K562 (cell line): ENCODE results near the gene MINPP1. TPM values are rescaled to one million over a fixed set of nuclear protein-coding genes. Genes with fewer than 3 reads are reported as not detected.

ENCODE experiments used
- ATAC-seq: fragments of 200-7000 bp; cut with Tn5 transposase; 3 replicates; pipeline ENCODE4 v1.9.1; 2020; ENCODE audit warnings: moderate library complexity
- BruUV-seq: library from RNA; stranded (reverse); fragments of 400-500 nt; replicated peaks from 2 replicates; lab custom pipeline; 2021; lab: Mats Ljungman, UMichigan
- CTCF ChIA-PET: fragments of 300-600 bp; formaldehyde crosslinking; extraction: SDS; loops from one replicate; lab custom pipeline; 2021; ENCODE audit warnings: low intra/inter-chr PET ratio; lab: Yijun Ruan, JAX
- POLR2A ChIA-PET: fragments of 300-600, 350-650 bp; sonication (Branson Sonifier 250); formaldehyde crosslinking; extraction: SDS; loops from one replicate; lab custom pipeline; 2021; ENCODE audit warnings: antibody characterized with exemption, inconsistent platforms; lab: Yijun Ruan, JAX
- DNase-seq, 4 experiments: peaks; one replicate each; pipeline versions ENCODE4 v3.0.0 to v3.0.0-alpha.2; 2011 to 2018; ENCODE audit warnings: low spot score in 3 of 4, mixed read lengths in 3 of 4; ENCODE audit errors: extremely low read depth in 1 of 4
- FAIRE-seq: peaks from 2 replicates; lab custom pipeline; 2011; peaks lifted over from hg19 to GRCh38; lab: Jason Lieb, UNC
- H2AFZ ChIP-seq: 2 replicates; pipeline ENCODE4 v1.6.0; 2011; ENCODE audit warnings: low read depth, low read length, control low read depth, inconsistent platforms
- H3K27ac ChIP-seq: fragments of 200-600 bp; 3 replicates; pipeline ENCODE4 v1.8.0; 2011; ENCODE audit warnings: low read depth, mild to moderate bottlenecking, control low read depth, inconsistent platforms, low read length, moderate library complexity, mixed read lengths; ENCODE audit errors: extremely low read depth
- H3K27me3 ChIP-seq, 2 experiments: fragments of 300-600 bp in 1 of 2; 2 replicates in 1 of 2; 3 replicates in 1 of 2; pipeline versions ENCODE4 v1.6.0 to v1.8.0; 2011; ENCODE audit warnings: inconsistent platforms in 2 of 2, low read length in 2 of 2, mild to moderate bottlenecking in 1 of 2, mixed read lengths in 1 of 2, moderate library complexity in 1 of 2; ENCODE audit not compliant: control insufficient read depth in 2 of 2, insufficient read depth in 2 of 2
- H3K36me3 ChIP-seq: fragments of 300-600 bp; 3 replicates; pipeline ENCODE4 v1.8.0; 2011; ENCODE audit warnings: mild to moderate bottlenecking, low read length, inconsistent platforms; ENCODE audit not compliant: control insufficient read depth, insufficient read depth
- H3K4me1 ChIP-seq, 2 experiments: fragments of 200-600 bp in 1 of 2; replicated peaks in 1 of 2; 2 replicates in 1 of 2; 3 replicates in 1 of 2; pipeline versions ENCODE4 v1.5.1 to v1.8.0; 2011; ENCODE audit warnings: inconsistent platforms in 2 of 2, low read length in 2 of 2, mild to moderate bottlenecking in 1 of 2, mixed read lengths in 1 of 2, moderate library complexity in 1 of 2; ENCODE audit not compliant: control insufficient read depth in 2 of 2, insufficient read depth in 2 of 2
- H3K4me2 ChIP-seq: 2 replicates; pipeline ENCODE4 v1.6.1; 2011; ENCODE audit warnings: low read length, control low read depth, inconsistent platforms, mixed read lengths; ENCODE audit not compliant: insufficient read depth
- H3K4me3 ChIP-seq: fragments of 200-600 bp; sonication (generic), shearing (Covaris generic); 2 replicates; pipeline ENCODE4 v1.5.1; 2016; ENCODE audit warnings: control low read depth, inconsistent platforms
- H3K79me2 ChIP-seq: fragments of 200-600 bp; 3 replicates; pipeline ENCODE4 v1.8.0; 2011; ENCODE audit warnings: low read length, inconsistent platforms; ENCODE audit not compliant: control insufficient read depth, insufficient read depth
- H3K9ac ChIP-seq, 2 experiments: 2 replicates each; pipeline versions ENCODE4 v1.6.0 to v1.6.1; 2011; ENCODE audit warnings: low read depth in 2 of 2, low read length in 2 of 2, control low read depth in 1 of 2, inconsistent platforms in 1 of 2, mild to moderate bottlenecking in 1 of 2, mixed read lengths in 1 of 2; ENCODE audit not compliant: insufficient read depth in 1 of 2
- H3K9me1 ChIP-seq: one replicate; pipeline ENCODE4 v1.6.0; 2011; ENCODE audit warnings: inconsistent platforms, mild to moderate bottlenecking, low read length, moderate library complexity; ENCODE audit not compliant: control insufficient read depth, insufficient read depth
- H3K9me3 ChIP-seq: replicated peaks from 2 replicates; pipeline ENCODE4 v1.5.1; 2011; ENCODE audit warnings: low read depth, low read length, inconsistent platforms; ENCODE audit not compliant: control insufficient read depth, insufficient read depth
- H4K20me1 ChIP-seq: replicated peaks from 2 replicates; pipeline ENCODE4 v1.6.1; 2011; ENCODE audit warnings: low read length, inconsistent platforms, mixed read lengths; ENCODE audit not compliant: control insufficient read depth, insufficient read depth
- CCNT2 ChIP-seq: IDR thresholded peaks from 2 replicates; pipeline ENCODE4 v1.6.1; 2011; ENCODE audit warnings: borderline replicate concordance, low read depth, mild to moderate bottlenecking, moderate library complexity, mixed read lengths, low read length; ENCODE audit not compliant: insufficient read length; ENCODE audit errors: extremely low read depth
- FOXA3 ChIP-seq, 2 experiments: fragments of 450-650 bp in 1 of 2; sonication (generic) in 1 of 2; formaldehyde crosslinking; IDR thresholded peaks in 1 of 2; conservative IDR thresholded peaks in 1 of 2; 2 replicates each; pipeline versions ENCODE4 v1.4.0 to v1.8.0; 2020 to 2022; ENCODE audit warnings: mild to moderate bottlenecking in 2 of 2, missing genetic modification reagents in 1 of 2
- SMAD1 ChIP-seq: fragments of 150-350 bp; IDR thresholded peaks from 2 replicates; pipeline ENCODE4 v1.6.1; 2014; ENCODE audit warnings: low read length, low read depth; ENCODE audit not compliant: partially characterized antibody
- SREBF2 ChIP-seq: sonication (generic); formaldehyde crosslinking; IDR thresholded peaks from 2 replicates; pipeline ENCODE4 v1.4.0; 2020; ENCODE audit warnings: mild to moderate bottlenecking, missing genetic modification reagents
- TCF3 ChIP-seq: sonication (generic); formaldehyde crosslinking; IDR thresholded peaks from 2 replicates; pipeline ENCODE4 v1.4.0; 2020; ENCODE audit warnings: mild to moderate bottlenecking, missing genetic modification reagents
- ZNF274 ChIP-seq: IDR thresholded peaks from 2 replicates; pipeline ENCODE4 v1.6.1; 2011; ENCODE audit warnings: low read depth, mild to moderate bottlenecking, low read length, moderate library complexity, borderline replicate concordance
- ZNF445 ChIP-seq: fragments of 250-450 bp; sonication (Bioruptor Pico); IDR thresholded peaks from 2 replicates; pipeline ENCODE4 v1.4.0; 2020; ENCODE audit warnings: low read depth, mild to moderate bottlenecking, moderate library complexity
- WGBS: fragments of 100-300 bp; shearing (Covaris generic); methylation state at CpG from one replicate; pipeline ENCODE4 v1.1.6; 2016; ENCODE audit warnings: low coverage, mixed read lengths; ENCODE audit not compliant: insufficient coverage; ENCODE audit errors: missing lambda C conversion rate; 5-methylcytosine and 5-hydroxymethylcytosine counted together
- in situ Hi-C: fragments of 300-500 bp; cut with MboI; formaldehyde crosslinking; loops from 4 replicates; pipeline ENCODE4 v1.15.0; 2018; ENCODE audit warnings: inconsistent platforms, mixed read lengths
- intact Hi-C: fragments of 100-400 bp; cut with micrococcal nuclease; formaldehyde crosslinking; loops from 2 replicates; pipeline ENCODE4 v1.14.2; 2022
- polyA plus RNA-seq, 8 experiments: library from polyadenylated mRNA; depleted of rRNA in 4 of 8; stranded (reverse) in 5 of 8; unstranded in 3 of 8; fragments of >200 nt; fragmentation: Nextera tagmentation in 2 of 8; fragmentation: Illumina TruSeq in 1 of 8; extraction: Ambion mirVana in 2 of 8; extraction: Trizol in 1 of 8; gene quantifications; 2 replicates each; pipeline versions ENCODE4 v1.2.1 to v1.2.3, GENCODE V29; 2011 to 2014; ENCODE audit warnings: inconsistent platforms in 1 of 8, missing spikeins in 1 of 8
- total RNA-seq, 7 experiments: library from RNA; depleted of rRNA in 6 of 7; stranded (reverse); fragments of >200 nt in 6 of 7; fragmentation: Illumina TruSeq in 2 of 7; extraction: Trizol in 2 of 7; gene quantifications; 2 replicates each; pipeline versions ENCODE4 v1.2.1 to v1.2.3, GENCODE V29; 2011 to 2021; ENCODE audit warnings: low replicate concordance in 1 of 7

Gene MINPP1
- total and polyA plus RNA-seq, 9 of the 15 experiments (the other 6 are each of a cell fraction or from before 2014, with no cell fraction given) = 11.5 to 44.5 (median 27.1) TPM

GRCh38 chr10:87500646-87501048 is 4.0 kb upstream of the MINPP1 start (continued):
- no peak for TF ChIP-seq SMAD1
- peak in 1 of 2 experiments; percentile 91; a peak in 2 of 4 replicates for TF ChIP-seq FOXA3 (CRISPR knock-in tag; conservative IDR thresholded peaks at IDR 0.05 in 1 of 2, IDR thresholded peaks at IDR 0.05 in 1 of 2)
- no peak for TF ChIP-seq SREBF2 (CRISPR knock-in tag)
- TF ChIP-seq CCNT2 = peak; percentile 50
- no peak for TF ChIP-seq ZNF445
- TF ChIP-seq, all 486 proteins: peak for 107

DNA sequence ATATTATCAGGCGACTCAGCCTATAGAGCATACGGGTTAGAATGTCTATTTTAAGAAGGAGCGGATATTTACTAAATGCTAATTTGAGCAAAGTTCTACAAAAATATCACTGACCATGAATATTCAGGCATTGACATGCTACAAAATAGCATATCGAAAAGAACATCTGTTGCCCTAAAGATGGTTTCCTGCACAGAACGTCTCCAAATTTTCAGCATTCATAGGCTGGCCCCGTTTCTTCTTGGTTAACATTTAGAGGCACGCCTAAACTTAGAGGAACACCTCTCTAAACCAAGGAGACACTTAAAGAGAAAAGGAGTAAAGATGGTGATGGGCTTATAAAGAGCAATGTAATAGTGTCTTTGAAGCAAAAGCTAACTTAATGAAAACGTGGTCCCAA is 1.3 kb upstream of the MINPP1 start:
- H3K9me1 ChIP-seq = no peaks in the 10 kb centered on the region
- peak overlapping the region; percentile 29 for H2AFZ ChIP-seq
- H3K4me2 ChIP-seq = peak overlapping the region; percentile 89
- BruUV-seq = no TSS peak
- DNase-seq (peak in 1 of 4 experiments; percentile 28), FAIRE-seq (no peak), ATAC-seq (no peak)
- no peaks in the 10 kb centered on the region for H3K9me3 ChIP-seq
- H3K36me3 ChIP-seq = peaks cover 8% of the 10 kb centered on the region; the same call in 1 of the 3 replicates
- 0% methylated on average over 8 of the region's 8 CpGs for WGBS
- no peaks in the 10 kb centered on the region for H4K20me1 ChIP-seq
- TF ChIP-seq TCF3 (CRISPR knock-in tag) = 0 out of 2 replicates have a peak, but pooled peaks have one; percentile 48
- no peak for TF ChIP-seq ZNF274
- in situ Hi-C loops (loop anchor here (25.0 kb wide), 1 partner anchor 91 kb away; no protein-coding TSS in a partner anchor), intact Hi-C loops (loop anchor here (10.0 kb wide), 1 partner anchor 159 kb away; no protein-coding TSS in a partner anchor)
- ChIA-PET CTCF (no interaction called here), POLR2A (interaction anchor here (0.6 kb wide), 1 partner anchor 982 kb away, joined by 4 read pairs; the partner anchor contains the start of gene WAPL)
- peak overlapping the region; percentile 87 for H3K4me3 ChIP-seq
- peak overlapping the region; percentile 82 for H3K27ac ChIP-seq
- peak overlapping the region in 1 of 2 experiments; percentile 79; a peak in 2 of 4 replicates for H3K9ac ChIP-seq
- no peaks in the 10 kb centered on the region for H3K27me3 ChIP-seq
- peaks cover 68% of the 10 kb centered on the region for H3K79me2 ChIP-seq
- peaks cover 9 to 11% of the 10 kb centered on the region in 2 experiments; a peak in 4 of 5 replicates for H3K4me1 ChIP-seq
